Lower leg skin (tissue), 3 donors: ENCODE measurements around the gene FLNB.

Experiments used
- POLR2A ChIP-seq, 2 donors: fragments of 450-650 bp; IDR thresholded peaks; one replicate each; pipeline ENCODE4 v1.6.1; 2016 to 2017; ENCODE audit warnings: antibody characterized with exemption in 2 of 2, mild to moderate bottlenecking in 1 of 2, moderate library complexity in 1 of 2
- TF ChIP-seq, protein P1 (sequence below), 3 donors: fragments of 450-650 bp; IDR thresholded peaks; one replicate each; pipeline ENCODE4 v1.5.1; 2016; ENCODE audit warnings: antibody characterized with exemption in 3 of 3, mild to moderate bottlenecking in 3 of 3, moderate library complexity in 2 of 3

DNA sequence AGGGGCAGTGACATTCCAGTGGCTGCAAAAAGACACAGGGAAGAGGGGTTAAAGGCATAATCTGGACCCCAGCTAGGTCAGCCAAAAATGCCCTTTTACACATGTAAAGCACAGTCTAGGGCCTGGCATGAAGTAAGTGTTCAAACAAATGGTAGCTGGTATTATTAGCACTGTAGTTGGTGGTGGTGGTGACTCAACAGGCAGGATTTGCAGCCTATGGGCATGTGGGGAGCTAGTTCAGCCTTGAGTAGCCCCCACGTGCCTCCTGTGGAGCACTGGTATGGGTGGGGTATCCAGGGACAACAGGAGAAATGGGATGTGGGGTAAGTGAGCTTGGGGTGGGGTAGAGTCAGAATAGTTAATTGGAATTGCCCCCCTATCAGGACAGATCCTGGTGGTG lies 175.0 kb downstream of the FLNB start:
- TF ChIP-seq, protein P1, sequence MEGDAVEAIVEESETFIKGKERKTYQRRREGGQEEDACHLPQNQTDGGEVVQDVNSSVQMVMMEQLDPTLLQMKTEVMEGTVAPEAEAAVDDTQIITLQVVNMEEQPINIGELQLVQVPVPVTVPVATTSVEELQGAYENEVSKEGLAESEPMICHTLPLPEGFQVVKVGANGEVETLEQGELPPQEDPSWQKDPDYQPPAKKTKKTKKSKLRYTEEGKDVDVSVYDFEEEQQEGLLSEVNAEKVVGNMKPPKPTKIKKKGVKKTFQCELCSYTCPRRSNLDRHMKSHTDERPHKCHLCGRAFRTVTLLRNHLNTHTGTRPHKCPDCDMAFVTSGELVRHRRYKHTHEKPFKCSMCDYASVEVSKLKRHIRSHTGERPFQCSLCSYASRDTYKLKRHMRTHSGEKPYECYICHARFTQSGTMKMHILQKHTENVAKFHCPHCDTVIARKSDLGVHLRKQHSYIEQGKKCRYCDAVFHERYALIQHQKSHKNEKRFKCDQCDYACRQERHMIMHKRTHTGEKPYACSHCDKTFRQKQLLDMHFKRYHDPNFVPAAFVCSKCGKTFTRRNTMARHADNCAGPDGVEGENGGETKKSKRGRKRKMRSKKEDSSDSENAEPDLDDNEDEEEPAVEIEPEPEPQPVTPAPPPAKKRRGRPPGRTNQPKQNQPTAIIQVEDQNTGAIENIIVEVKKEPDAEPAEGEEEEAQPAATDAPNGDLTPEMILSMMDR (IDR thresholded peaks at IDR 0.05), result no peak
- TF ChIP-seq POLR2A (IDR thresholded peaks at IDR 0.05), result no peak
